Liver (tissue), 9 donors: ENCODE results near the gene HOXD12. TPM values are rescaled to one million over a fixed set of nuclear protein-coding genes. Genes with fewer than 3 reads are reported as not detected.

ENCODE experiments used
- DNase-seq: peaks from one replicate; pipeline ENCODE4 v3.0.0-alpha.2; 2017; ENCODE audit warnings: low spot score
- H3K27ac ChIP-seq, 2 donors: one replicate each; pipeline ENCODE4 v1.7.0; 2013; ENCODE audit warnings: inconsistent platforms in 2 of 2, low read length in 2 of 2, control low read depth in 1 of 2, low read depth in 1 of 2, mild to moderate bottlenecking in 1 of 2
- H3K27me3 ChIP-seq, 4 donors: one replicate each; pipeline versions ENCODE4 v1.6.1 to v1.7.0; 2013; ENCODE audit warnings: low read length in 3 of 4, inconsistent platforms in 1 of 4, mild to moderate bottlenecking in 1 of 4, moderate library complexity in 1 of 4; ENCODE audit not compliant: control insufficient read depth in 4 of 4, insufficient read depth in 4 of 4
- H3K36me3 ChIP-seq, 4 donors: one replicate each; pipeline versions ENCODE4 v1.6.1 to v1.7.0; 2013; ENCODE audit warnings: low read length in 3 of 4, mild to moderate bottlenecking in 3 of 4, low read depth in 1 of 4, moderate library complexity in 1 of 4; ENCODE audit not compliant: control insufficient read depth in 4 of 4, insufficient read depth in 3 of 4
- H3K4me1 ChIP-seq, 4 donors: one replicate each; pipeline versions ENCODE4 v1.6.1 to v1.7.0; 2013; ENCODE audit warnings: low read length in 3 of 4, mild to moderate bottlenecking in 3 of 4, moderate library complexity in 1 of 4; ENCODE audit not compliant: control insufficient read depth in 4 of 4, insufficient read depth in 4 of 4
- H3K4me3 ChIP-seq, 3 donors: one replicate each; pipeline versions ENCODE4 v1.6.1 to v1.7.0; 2013; ENCODE audit warnings: low read length in 3 of 3, control low read depth in 1 of 3, low read depth in 1 of 3, mild to moderate bottlenecking in 1 of 3
- H3K9ac ChIP-seq, 2 donors: one replicate each; pipeline ENCODE4 v1.7.0; 2013; ENCODE audit warnings: low read length in 2 of 2, mild to moderate bottlenecking in 2 of 2, moderate library complexity in 2 of 2, control low read depth in 1 of 2, low read depth in 1 of 2
- H3K9me3 ChIP-seq, 4 donors: one replicate each; pipeline versions ENCODE4 v1.6.1 to v1.7.0; 2013; ENCODE audit warnings: low read length in 3 of 4; ENCODE audit not compliant: control insufficient read depth in 4 of 4
- ATF3 ChIP-seq: IDR thresholded peaks from 2 replicates; pipeline ENCODE4 v1.6.1; 2016; ENCODE audit warnings: antibody characterized with exemption
- CTCF ChIP-seq: fragments of 150-350 bp; IDR thresholded peaks from 2 replicates; pipeline ENCODE4 v1.5.1; 2017; ENCODE audit warnings: improper control_type of control experiment, low read depth, low read length; ENCODE audit not compliant: missing input control
- EGR1 ChIP-seq, 2 donors: IDR thresholded peaks; 2 replicates each; pipeline ENCODE4 v1.6.1; 2016 to 2018; ENCODE audit warnings: antibody characterized with exemption in 2 of 2, low read depth in 2 of 2
- FOXA1 ChIP-seq: IDR thresholded peaks from 2 replicates; pipeline ENCODE4 v1.6.1; 2016; ENCODE audit warnings: antibody characterized with exemption
- FOXA2 ChIP-seq: IDR thresholded peaks from 2 replicates; pipeline ENCODE4 v1.6.1; 2016; ENCODE audit warnings: antibody characterized with exemption
- GABPA ChIP-seq, 2 donors: IDR thresholded peaks in 1 of 2; conservative IDR thresholded peaks in 1 of 2; 2 replicates each; pipeline ENCODE4 v1.6.1; 2016; ENCODE audit warnings: antibody characterized with exemption in 2 of 2, mild to moderate bottlenecking in 1 of 2, moderate library complexity in 1 of 2
- HNF4A ChIP-seq, 2 donors: conservative IDR thresholded peaks; 2 replicates each; pipeline ENCODE4 v1.6.1; 2016; ENCODE audit warnings: antibody characterized with exemption in 2 of 2, mild to moderate bottlenecking in 2 of 2
- HNF4G ChIP-seq: IDR thresholded peaks from 2 replicates; pipeline ENCODE4 v1.6.1; 2016; ENCODE audit warnings: antibody characterized with exemption
- JUND ChIP-seq, 2 donors: IDR thresholded peaks; 2 replicates each; pipeline ENCODE4 v1.6.1; 2016; ENCODE audit warnings: antibody characterized with exemption in 2 of 2
- NR2F2 ChIP-seq: IDR thresholded peaks from 2 replicates; pipeline ENCODE4 v1.6.1; 2016; ENCODE audit warnings: antibody characterized with exemption
- RAD21 ChIP-seq, 2 donors: IDR thresholded peaks; 2 replicates each; pipeline ENCODE4 v1.6.1; 2016; ENCODE audit warnings: antibody characterized with exemption in 2 of 2, mild to moderate bottlenecking in 2 of 2
- RXRA ChIP-seq, 2 donors: IDR thresholded peaks; 2 replicates each; pipeline ENCODE4 v1.6.1; 2017 to 2018; ENCODE audit warnings: antibody characterized with exemption in 2 of 2, mild to moderate bottlenecking in 1 of 2
- SP1 ChIP-seq: IDR thresholded peaks from 2 replicates; pipeline ENCODE4 v1.6.1; 2018; ENCODE audit warnings: antibody characterized with exemption, mild to moderate bottlenecking
- TAF1 ChIP-seq: conservative IDR thresholded peaks from 2 replicates; pipeline ENCODE4 v1.6.1; 2016; ENCODE audit warnings: antibody characterized with exemption, mild to moderate bottlenecking
- YY1 ChIP-seq: IDR thresholded peaks from 2 replicates; pipeline ENCODE4 v1.6.1; 2016; ENCODE audit warnings: antibody characterized with exemption, mild to moderate bottlenecking
- WGBS: extraction: QIAGEN DNeasy Blood & Tissue Kit; methylation state at CpG from one replicate; pipeline ENCODE4 v1.1.7; 2013; 5-methylcytosine and 5-hydroxymethylcytosine counted together
- polyA plus RNA-seq, 2 donors: library from polyadenylated mRNA; stranded (reverse) in 1 of 2; unstranded in 1 of 2; fragments of 200-250 nt in 1 of 2; fragments of >200 nt in 1 of 2; fragmentation: Nextera tagmentation in 1 of 2; extraction: Ambion mirVana in 1 of 2; gene quantifications; one replicate each; pipeline versions ENCODE4 v1.2.1 to v1.2.3, GENCODE V29; 2013 to 2015
- total RNA-seq, 2 donors: library from RNA; depleted of rRNA; stranded (reverse); fragments of >200 nt; gene quantifications; one replicate each; pipeline ENCODE4 v1.2.3, GENCODE V29; 2014
- TF ChIP-seq, protein P1 (sequence below): IDR thresholded peaks from 2 replicates; pipeline ENCODE4 v1.6.1; 2016; ENCODE audit warnings: antibody characterized with exemption
- TF ChIP-seq, protein P2 (sequence below): IDR thresholded peaks from 2 replicates; pipeline ENCODE4 v1.6.1; 2016; ENCODE audit warnings: antibody characterized with exemption
- TF ChIP-seq, protein P3 (sequence below): IDR thresholded peaks from 2 replicates; pipeline ENCODE4 v1.6.1; 2016; ENCODE audit warnings: antibody characterized with exemption, mild to moderate bottlenecking
- donor health status: healthy.
- donor health status: healthy.
- donor health status: healthy.
- donor health status: healthy.
- donor health status: healthy.

The HOXD12 gene
- total and polyA plus RNA-seq, 4 donors, result not detected

GRCh38 chr2:176106581-176107539 lies 7.3 kb downstream of the HOXD12 start, which contains the start of gene HOXD11:
HOXD11 (plus strand) TSS chr2:176107280; CDS start chr2:176107356, 76 bp downstream.
- WGBS, result 3% methylated on average over 85 of the region's 85 CpGs
- Histone ChIP-seq H3K4me3 (peak within 1 kb of the TSS in 1 of 3 donors; percentile 28), H3K36me3 (no peaks in the 10 kb centered on the region), H3K27me3 (peaks cover 18 to 51% (median 37%) of the 10 kb centered on the region in 4 donors), H3K9ac (no peak within 1 kb of the TSS), H3K9me3 (no peaks in the 10 kb centered on the region), H3K4me1 (peaks cover 0 to 21% (median 4%) of the 10 kb centered on the region in 4 donors), H3K27ac (no peak within 1 kb of the TSS)
- DNase-seq, result no peak
- TF ChIP-seq SP1 (no peak), ATF3 (no peak), RAD21 (IDR thresholded peaks at IDR 0.05) (no peak), EGR1 (IDR thresholded peaks at IDR 0.05; ENCODE audit: low read depth in 2 of 2) (no peak)
- TF ChIP-seq, protein P1, sequence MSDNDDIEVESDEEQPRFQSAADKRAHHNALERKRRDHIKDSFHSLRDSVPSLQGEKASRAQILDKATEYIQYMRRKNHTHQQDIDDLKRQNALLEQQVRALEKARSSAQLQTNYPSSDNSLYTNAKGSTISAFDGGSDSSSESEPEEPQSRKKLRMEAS, result no peak

GRCh38 chr2:176107731-176108181 lies 8.2 kb downstream of the HOXD12 start:
- Histone ChIP-seq H3K4me1 (peaks cover 0 to 21% (median 4%) of the 10 kb centered on the region in 4 donors), H3K27ac (no peak overlapping the region), H3K4me3 (peak overlapping the region in 1 of 3 donors; percentile 28), H3K36me3 (no peaks in the 10 kb centered on the region), H3K9ac (no peak overlapping the region), H3K9me3 (no peaks in the 10 kb centered on the region), H3K27me3 (peaks cover 16 to 43% (median 38%) of the 10 kb centered on the region in 4 donors)
- TF ChIP-seq SP1, result no peak
- TF ChIP-seq HNF4G, result no peak
- TF ChIP-seq YY1, result no peak
- TF ChIP-seq RXRA (IDR thresholded peaks at IDR 0.05), result no peak
- no peak for TF ChIP-seq FOXA2
- TF ChIP-seq, protein P2, sequence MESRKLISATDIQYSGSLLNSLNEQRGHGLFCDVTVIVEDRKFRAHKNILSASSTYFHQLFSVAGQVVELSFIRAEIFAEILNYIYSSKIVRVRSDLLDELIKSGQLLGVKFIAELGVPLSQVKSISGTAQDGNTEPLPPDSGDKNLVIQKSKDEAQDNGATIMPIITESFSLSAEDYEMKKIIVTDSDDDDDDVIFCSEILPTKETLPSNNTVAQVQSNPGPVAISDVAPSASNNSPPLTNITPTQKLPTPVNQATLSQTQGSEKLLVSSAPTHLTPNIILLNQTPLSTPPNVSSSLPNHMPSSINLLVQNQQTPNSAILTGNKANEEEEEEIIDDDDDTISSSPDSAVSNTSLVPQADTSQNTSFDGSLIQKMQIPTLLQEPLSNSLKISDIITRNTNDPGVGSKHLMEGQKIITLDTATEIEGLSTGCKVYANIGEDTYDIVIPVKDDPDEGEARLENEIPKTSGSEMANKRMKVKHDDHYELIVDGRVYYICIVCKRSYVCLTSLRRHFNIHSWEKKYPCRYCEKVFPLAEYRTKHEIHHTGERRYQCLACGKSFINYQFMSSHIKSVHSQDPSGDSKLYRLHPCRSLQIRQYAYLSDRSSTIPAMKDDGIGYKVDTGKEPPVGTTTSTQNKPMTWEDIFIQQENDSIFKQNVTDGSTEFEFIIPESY, result no peak
- TF ChIP-seq, protein P3, sequence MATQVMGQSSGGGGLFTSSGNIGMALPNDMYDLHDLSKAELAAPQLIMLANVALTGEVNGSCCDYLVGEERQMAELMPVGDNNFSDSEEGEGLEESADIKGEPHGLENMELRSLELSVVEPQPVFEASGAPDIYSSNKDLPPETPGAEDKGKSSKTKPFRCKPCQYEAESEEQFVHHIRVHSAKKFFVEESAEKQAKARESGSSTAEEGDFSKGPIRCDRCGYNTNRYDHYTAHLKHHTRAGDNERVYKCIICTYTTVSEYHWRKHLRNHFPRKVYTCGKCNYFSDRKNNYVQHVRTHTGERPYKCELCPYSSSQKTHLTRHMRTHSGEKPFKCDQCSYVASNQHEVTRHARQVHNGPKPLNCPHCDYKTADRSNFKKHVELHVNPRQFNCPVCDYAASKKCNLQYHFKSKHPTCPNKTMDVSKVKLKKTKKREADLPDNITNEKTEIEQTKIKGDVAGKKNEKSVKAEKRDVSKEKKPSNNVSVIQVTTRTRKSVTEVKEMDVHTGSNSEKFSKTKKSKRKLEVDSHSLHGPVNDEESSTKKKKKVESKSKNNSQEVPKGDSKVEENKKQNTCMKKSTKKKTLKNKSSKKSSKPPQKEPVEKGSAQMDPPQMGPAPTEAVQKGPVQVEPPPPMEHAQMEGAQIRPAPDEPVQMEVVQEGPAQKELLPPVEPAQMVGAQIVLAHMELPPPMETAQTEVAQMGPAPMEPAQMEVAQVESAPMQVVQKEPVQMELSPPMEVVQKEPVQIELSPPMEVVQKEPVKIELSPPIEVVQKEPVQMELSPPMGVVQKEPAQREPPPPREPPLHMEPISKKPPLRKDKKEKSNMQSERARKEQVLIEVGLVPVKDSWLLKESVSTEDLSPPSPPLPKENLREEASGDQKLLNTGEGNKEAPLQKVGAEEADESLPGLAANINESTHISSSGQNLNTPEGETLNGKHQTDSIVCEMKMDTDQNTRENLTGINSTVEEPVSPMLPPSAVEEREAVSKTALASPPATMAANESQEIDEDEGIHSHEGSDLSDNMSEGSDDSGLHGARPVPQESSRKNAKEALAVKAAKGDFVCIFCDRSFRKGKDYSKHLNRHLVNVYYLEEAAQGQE, result no peak
- TF ChIP-seq JUND (IDR thresholded peaks at IDR 0.05), result no peak
- TF ChIP-seq CTCF, result no peak
- no peak for TF ChIP-seq EGR1 (IDR thresholded peaks at IDR 0.05; ENCODE audit: low read depth in 2 of 2)
- TF ChIP-seq HNF4A (conservative IDR thresholded peaks at IDR 0.05), result no peak
- no peak for TF ChIP-seq RAD21 (IDR thresholded peaks at IDR 0.05)
- TF ChIP-seq, protein P1, result no peak
- TF ChIP-seq NR2F2, result no peak
- TF ChIP-seq GABPA (IDR thresholded peaks at IDR 0.05 in 1 of 2, conservative IDR thresholded peaks at IDR 0.05 in 1 of 2), result no peak
- TF ChIP-seq FOXA1, result no peak
- no peak for TF ChIP-seq TAF1
- TF ChIP-seq ATF3, result no peak
- 5% methylated on average over 59 of the region's 59 CpGs for WGBS
- no peak for DNase-seq
